CD4-positive, alpha-beta T cell treated with Interleukin-4 for 4 hours (primary cell): ENCODE measurements around the gene TNXB.
"Not testable (repeated sequence)": the region's sequence is repeated elsewhere in the genome, so short reads cannot be mapped to it uniquely, and the experiment has no call there.

Source experiments
- DNase-seq: peaks from one replicate; pipeline ENCODE4 v3.0.0-alpha.2; 2020

TNXB gene

DNA sequence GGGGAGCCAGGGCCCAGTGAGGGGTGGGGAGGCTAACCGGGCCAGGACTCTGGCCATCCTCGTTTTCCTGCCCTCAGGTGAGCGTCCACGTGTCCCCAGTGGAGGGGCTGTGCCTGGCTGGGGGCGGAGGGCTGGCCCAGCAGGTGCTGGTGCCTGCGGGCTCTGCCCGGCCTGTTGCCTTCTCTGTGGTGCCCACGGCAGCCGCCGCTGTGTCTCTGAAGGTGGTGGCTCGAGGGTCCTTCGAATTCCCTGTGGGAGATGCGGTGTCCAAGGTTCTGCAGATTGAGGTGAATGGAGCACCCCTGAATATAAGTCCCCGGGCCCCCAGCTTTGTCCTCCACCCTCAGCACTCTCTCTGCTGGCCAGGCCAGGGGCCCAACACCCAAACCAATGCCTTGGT lies 114.7 kb downstream of the TNXB start:
- not testable (repeated sequence) for DNase-seq
